Subcutaneous adipose tissue (tissue), 4 donors: ENCODE results near the gene SCN2B. TPM values are rescaled to one million over a fixed set of nuclear protein-coding genes. Genes with fewer than 3 reads are reported as not detected.

Experiments
- total RNA-seq, 4 donors: library from RNA; depleted of rRNA; stranded (reverse); fragments of >200 nt; gene quantifications; one replicate each; pipeline ENCODE4 v1.1.0, GENCODE V29; 2016
- TF ChIP-seq, protein P1 (sequence below): fragments of 450-650 bp; IDR thresholded peaks from one replicate; pipeline ENCODE4 v1.5.1; 2016; ENCODE audit warnings: low read depth, mild to moderate bottlenecking, control low read depth, antibody characterized with exemption, moderate library complexity

Gene SCN2B
- total RNA-seq, 4 donors from 2014 or later: under 0.01 to 0.19 TPM; not detected in 2

DNA sequence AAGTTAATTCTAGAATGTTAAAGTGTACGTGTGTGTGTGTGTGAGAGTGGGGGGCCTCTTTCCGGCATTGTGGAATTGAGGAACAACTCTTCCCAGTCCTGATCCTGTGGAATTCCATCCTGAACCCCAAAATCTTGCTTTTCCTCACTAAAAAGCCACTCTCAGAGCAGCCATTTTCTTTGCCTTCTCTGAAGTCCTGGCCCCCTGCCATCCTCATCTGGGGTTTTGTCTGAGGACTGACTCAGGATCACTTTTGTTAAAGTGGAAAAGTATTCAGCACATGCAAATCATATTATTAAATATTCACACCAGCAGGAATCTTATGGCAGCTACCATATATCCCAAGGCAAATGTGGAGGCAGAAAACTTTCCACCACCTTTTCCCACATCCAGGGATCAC is 27.6 kb downstream of the SCN2B start:
- TF ChIP-seq, protein P1, sequence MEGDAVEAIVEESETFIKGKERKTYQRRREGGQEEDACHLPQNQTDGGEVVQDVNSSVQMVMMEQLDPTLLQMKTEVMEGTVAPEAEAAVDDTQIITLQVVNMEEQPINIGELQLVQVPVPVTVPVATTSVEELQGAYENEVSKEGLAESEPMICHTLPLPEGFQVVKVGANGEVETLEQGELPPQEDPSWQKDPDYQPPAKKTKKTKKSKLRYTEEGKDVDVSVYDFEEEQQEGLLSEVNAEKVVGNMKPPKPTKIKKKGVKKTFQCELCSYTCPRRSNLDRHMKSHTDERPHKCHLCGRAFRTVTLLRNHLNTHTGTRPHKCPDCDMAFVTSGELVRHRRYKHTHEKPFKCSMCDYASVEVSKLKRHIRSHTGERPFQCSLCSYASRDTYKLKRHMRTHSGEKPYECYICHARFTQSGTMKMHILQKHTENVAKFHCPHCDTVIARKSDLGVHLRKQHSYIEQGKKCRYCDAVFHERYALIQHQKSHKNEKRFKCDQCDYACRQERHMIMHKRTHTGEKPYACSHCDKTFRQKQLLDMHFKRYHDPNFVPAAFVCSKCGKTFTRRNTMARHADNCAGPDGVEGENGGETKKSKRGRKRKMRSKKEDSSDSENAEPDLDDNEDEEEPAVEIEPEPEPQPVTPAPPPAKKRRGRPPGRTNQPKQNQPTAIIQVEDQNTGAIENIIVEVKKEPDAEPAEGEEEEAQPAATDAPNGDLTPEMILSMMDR: no peak

DNA sequence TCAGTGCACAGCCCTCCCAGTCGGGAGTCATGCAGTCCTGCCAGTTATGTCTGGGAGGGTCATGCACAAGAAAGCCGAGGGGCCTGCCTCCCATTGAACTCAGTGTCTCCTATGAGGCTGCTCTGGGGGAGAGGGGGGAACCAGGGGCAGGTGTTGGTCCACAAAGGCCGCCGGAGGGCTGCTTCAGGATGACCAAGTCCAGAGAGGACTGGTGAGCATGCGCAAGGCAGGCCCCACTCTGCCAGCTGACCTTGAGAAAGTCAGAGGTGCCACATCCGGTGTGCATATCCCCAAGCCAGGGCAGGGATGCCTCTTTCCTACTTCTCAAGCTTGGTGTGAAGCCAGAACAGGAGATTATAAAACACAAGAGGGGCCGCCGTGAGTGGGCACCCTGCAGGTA is 28.2 kb downstream of the SCN2B start:
- TF ChIP-seq, protein P1: no peak

DNA sequence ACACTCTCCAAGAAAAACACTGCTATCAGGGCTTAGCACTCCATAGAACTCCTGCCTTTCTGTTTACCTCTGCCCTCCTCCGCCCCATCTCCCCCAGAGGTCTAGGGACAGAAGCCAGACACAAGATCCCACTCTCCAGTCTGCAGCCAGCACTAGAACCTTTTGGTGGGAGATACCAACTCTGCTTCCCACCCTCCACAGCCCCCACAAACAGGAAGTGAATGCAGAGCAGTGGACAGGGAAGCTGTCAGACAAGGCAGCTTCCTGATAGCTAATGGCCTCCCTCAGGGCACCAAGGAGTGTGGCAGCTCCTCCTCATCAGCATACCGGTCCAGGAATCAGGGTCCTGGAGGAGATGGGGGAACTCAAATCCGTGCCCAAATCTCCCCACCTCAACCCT is 28.9 kb downstream of the SCN2B start:
- TF ChIP-seq, protein P1: no peak

DNA sequence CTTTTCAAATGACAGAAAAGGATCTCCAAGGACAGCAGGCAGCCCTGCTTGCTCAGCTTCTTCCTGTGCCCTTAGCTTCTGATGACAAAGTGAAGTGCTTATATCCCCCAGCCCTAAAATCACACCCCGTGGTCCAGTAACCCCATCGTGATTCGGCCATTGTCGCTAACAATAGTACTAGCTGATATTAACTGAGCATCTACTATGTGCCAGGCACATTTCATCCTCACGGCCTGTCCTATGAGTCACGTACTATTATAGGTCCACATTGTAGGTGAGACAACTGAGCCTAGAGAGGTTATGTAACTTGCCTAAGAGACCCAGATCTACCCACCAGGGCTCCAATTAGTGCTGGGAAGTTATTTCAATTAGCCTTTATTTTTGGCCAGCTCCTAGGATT is 29.9 kb downstream of the SCN2B start:
- TF ChIP-seq, protein P1: no peak

DNA sequence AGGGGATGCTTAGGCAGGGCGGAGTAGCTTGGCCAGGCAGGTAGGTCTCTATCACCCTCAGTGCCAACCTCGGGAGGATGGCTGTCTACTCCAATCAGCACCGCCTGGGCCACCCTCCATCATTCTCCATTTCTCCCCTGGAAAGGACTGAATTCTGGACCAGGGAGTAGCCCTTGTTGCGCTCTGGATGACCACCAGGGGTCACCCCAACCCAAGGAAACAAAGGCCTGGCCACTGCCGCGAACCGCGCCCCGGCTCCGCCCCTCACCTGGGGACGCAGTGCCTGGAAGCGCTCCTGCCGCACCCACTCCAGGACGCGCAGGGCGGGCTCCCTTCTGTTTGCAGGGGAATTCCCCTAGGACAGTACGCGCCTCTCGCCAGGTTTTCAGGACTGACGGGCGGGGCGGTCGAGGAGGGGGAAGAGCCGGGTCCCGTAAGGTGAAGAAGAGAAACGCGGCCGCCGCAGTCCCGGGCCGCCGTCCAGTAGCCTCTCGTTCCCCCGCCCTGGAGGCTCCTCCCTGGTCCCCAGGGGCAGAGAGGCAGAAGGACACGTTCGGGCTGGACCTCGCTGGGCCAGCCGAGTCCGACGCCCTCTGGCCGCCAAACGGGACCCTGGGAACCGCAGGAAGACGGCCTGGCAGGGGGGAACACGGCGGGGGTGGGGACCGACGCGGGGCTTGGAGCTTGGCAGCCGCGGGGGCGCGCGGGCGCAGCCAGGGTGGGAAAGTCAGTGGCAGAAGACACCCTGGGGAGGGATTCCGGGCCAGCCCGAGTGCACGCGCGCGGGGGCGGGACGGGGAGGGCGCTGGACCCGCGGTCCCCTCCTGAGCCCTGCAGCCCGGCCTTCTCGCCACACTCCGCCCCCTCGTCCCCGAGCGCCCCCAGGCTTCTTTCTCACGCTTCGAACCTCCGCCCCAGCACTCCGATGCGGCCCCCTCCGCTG is 30.9 kb downstream of the SCN2B start:
- TF ChIP-seq, protein P1: no peak

- TF ChIP-seq, protein P1: no peak
Measured at GRCh38 chr11:118144301-118145268, 31.9 kb downstream of the SCN2B start.
